CD4-positive, alpha-beta T cell (primary cell): Measurements from ENCODE around the gene GIT2. TPM values are rescaled to one million over a fixed set of nuclear protein-coding genes. Genes with fewer than 3 reads are reported as not detected.

ENCODE experiments used
- ATAC-seq: fragments of 200-7000 bp; cut with Tn5 transposase; one replicate; pipeline ENCODE4 v1.10.0; 2022; ENCODE audit warnings: mild to moderate bottlenecking; ENCODE audit not compliant: poor library complexity
- CTCF ChIA-PET: fragments of 350-600 bp; sonication (Branson Sonifier 250); formaldehyde crosslinking; loops from one replicate; lab custom pipeline; 2021; ENCODE audit warnings: antibody characterized with exemption, inconsistent platforms; lab: Charles Lee
- POLR2A ChIA-PET: fragments of 350-600 bp; sonication (Branson Sonifier 250); formaldehyde crosslinking; loops from one replicate; lab custom pipeline; 2021; ENCODE audit warnings: antibody characterized with exemption, inconsistent platforms; lab: Charles Lee
- DNase-seq, 14 experiments: peaks; one replicate each; pipeline ENCODE4 v3.0.0-alpha.2; 2013 to 2020; ENCODE audit warnings: mixed read lengths in 2 of 14
- H3K27ac ChIP-seq, 2 donors: one replicate each; pipeline versions ENCODE4 v1.5.1 to v1.7.0; 2013; ENCODE audit warnings: low read length in 2 of 2, low read depth in 1 of 2, mild to moderate bottlenecking in 1 of 2
- H3K27me3 ChIP-seq, 2 experiments: 1 replicate in 1 of 2; 2 replicates in 1 of 2; pipeline versions ENCODE4 v1.6.1 to v1.7.0; 2013; ENCODE audit warnings: low read length in 2 of 2, control low read depth in 1 of 2, mild to moderate bottlenecking in 1 of 2, moderate library complexity in 1 of 2; ENCODE audit not compliant: insufficient read depth in 2 of 2, control insufficient read depth in 1 of 2
- H3K36me3 ChIP-seq: one replicate; pipeline ENCODE4 v1.6.1; 2013; ENCODE audit warnings: low read length, control low read depth; ENCODE audit not compliant: insufficient read depth
- H3K4me1 ChIP-seq: one replicate; pipeline ENCODE4 v1.6.1; 2013; ENCODE audit warnings: low read length, control low read depth; ENCODE audit not compliant: insufficient read depth
- H3K4me3 ChIP-seq: one replicate; pipeline ENCODE4 v1.5.1; 2013; ENCODE audit warnings: mild to moderate bottlenecking, low read length, moderate library complexity
- H3K9me3 ChIP-seq, 2 experiments: 1 replicate in 1 of 2; 2 replicates in 1 of 2; pipeline versions ENCODE4 v1.6.1 to v1.7.0; 2013; ENCODE audit warnings: low read length in 2 of 2, mild to moderate bottlenecking in 2 of 2, control low read depth in 1 of 2, moderate library complexity in 1 of 2; ENCODE audit not compliant: control insufficient read depth in 1 of 2, insufficient read depth in 1 of 2
- H3K27ac Mint-ChIP-seq: one replicate; pipeline ENCODE4 v1.8.0; 2020; ENCODE audit warnings: mixed read lengths
- H3K27me3 Mint-ChIP-seq: one replicate; pipeline ENCODE4 v1.8.0; 2021; ENCODE audit warnings: mixed read lengths
- H3K36me3 Mint-ChIP-seq: one replicate; pipeline ENCODE4 v1.8.0; 2021; ENCODE audit warnings: low read depth, mixed read lengths
- H3K4me1 Mint-ChIP-seq: one replicate; pipeline ENCODE4 v1.8.0; 2021; ENCODE audit warnings: low read depth, mixed read lengths
- H3K4me3 Mint-ChIP-seq: one replicate; pipeline ENCODE4 v1.8.0; 2020; ENCODE audit warnings: mild to moderate bottlenecking, mixed read lengths
- H3K9me3 Mint-ChIP-seq: one replicate; pipeline ENCODE4 v1.8.0; 2020; ENCODE audit warnings: mixed read lengths
- CTCF ChIP-seq: fragments of 200-600 bp; IDR thresholded peaks from one replicate; pipeline ENCODE4 v1.8.0; 2022; ENCODE audit warnings: antibody characterized with exemption, mild to moderate bottlenecking
- intact Hi-C, 2 experiments: fragments of 100-400 bp; cut with DNase I in 1 of 2; cut with micrococcal nuclease in 1 of 2; formaldehyde crosslinking; loops; one replicate each; pipeline versions ENCODE4 v1.15.1 to v1.9.0; 2023 to 2025; cut with DNase I, micrococcal nuclease
- total RNA-seq, 174 experiments: library from RNA in 2 of 174; stranded (reverse) in 2 of 174; gene quantifications; one replicate each; pipeline ENCODE4 v1.2.3 and lab custom pipeline; 2021 to 2026

GIT2 gene
- total RNA-seq, 2 experiments from 2014 or later: 68.6 to 70.7 TPM

- no peaks in the 10 kb centered on the region for H3K9me3 Mint-ChIP-seq
- Histone ChIP-seq H3K4me3 (no peak overlapping the region), H3K36me3 (peaks cover 81% of the 10 kb centered on the region), H3K4me1 (no peaks in the 10 kb centered on the region), H3K27me3 (no peaks in the 10 kb centered on the region), H3K27ac (no peak overlapping the region), H3K9me3 (no peaks in the 10 kb centered on the region)
- no peaks in the 10 kb centered on the region for H3K27me3 Mint-ChIP-seq
- peaks cover 83% of the 10 kb centered on the region for H3K36me3 Mint-ChIP-seq
- ChIA-PET CTCF (no interaction called here), POLR2A (no interaction called here)
- no peak overlapping the region for H3K27ac Mint-ChIP-seq
- intact Hi-C loops: no loop called here
- H3K4me3 Mint-ChIP-seq: no peak overlapping the region
- ATAC-seq (no peak), DNase-seq (no peak)
- H3K4me1 Mint-ChIP-seq: no peaks in the 10 kb centered on the region
- no peak for TF ChIP-seq CTCF
Observed at GRCh38 chr12:110028323-110028722, 32.2 kb upstream of the GIT2 start.

- Histone ChIP-seq H3K4me3 (no peak overlapping the region), H3K27ac (no peak overlapping the region), H3K4me1 (no peaks in the 10 kb centered on the region), H3K27me3 (no peaks in the 10 kb centered on the region), H3K9me3 (no peaks in the 10 kb centered on the region), H3K36me3 (peaks cover 87% of the 10 kb centered on the region)
- ChIA-PET CTCF (interaction anchor here (1.1 kb wide), 1 partner anchor 25 kb away, joined by 3 read pairs; the partner anchor contains the start of gene ANKRD13A), POLR2A (no interaction called here)
- no peaks in the 10 kb centered on the region for H3K9me3 Mint-ChIP-seq
- no peaks in the 10 kb centered on the region for H3K4me1 Mint-ChIP-seq
- no peak overlapping the region for H3K4me3 Mint-ChIP-seq
- ATAC-seq (no peak), DNase-seq (no peak)
- H3K27me3 Mint-ChIP-seq: no peaks in the 10 kb centered on the region
- no peak for TF ChIP-seq CTCF
- peaks cover 85% of the 10 kb centered on the region for H3K36me3 Mint-ChIP-seq
- intact Hi-C loops: no loop called here
- no peak overlapping the region for H3K27ac Mint-ChIP-seq
Observed at GRCh38 chr12:110024051-110024450, 27.9 kb upstream of the GIT2 start.

DNA sequence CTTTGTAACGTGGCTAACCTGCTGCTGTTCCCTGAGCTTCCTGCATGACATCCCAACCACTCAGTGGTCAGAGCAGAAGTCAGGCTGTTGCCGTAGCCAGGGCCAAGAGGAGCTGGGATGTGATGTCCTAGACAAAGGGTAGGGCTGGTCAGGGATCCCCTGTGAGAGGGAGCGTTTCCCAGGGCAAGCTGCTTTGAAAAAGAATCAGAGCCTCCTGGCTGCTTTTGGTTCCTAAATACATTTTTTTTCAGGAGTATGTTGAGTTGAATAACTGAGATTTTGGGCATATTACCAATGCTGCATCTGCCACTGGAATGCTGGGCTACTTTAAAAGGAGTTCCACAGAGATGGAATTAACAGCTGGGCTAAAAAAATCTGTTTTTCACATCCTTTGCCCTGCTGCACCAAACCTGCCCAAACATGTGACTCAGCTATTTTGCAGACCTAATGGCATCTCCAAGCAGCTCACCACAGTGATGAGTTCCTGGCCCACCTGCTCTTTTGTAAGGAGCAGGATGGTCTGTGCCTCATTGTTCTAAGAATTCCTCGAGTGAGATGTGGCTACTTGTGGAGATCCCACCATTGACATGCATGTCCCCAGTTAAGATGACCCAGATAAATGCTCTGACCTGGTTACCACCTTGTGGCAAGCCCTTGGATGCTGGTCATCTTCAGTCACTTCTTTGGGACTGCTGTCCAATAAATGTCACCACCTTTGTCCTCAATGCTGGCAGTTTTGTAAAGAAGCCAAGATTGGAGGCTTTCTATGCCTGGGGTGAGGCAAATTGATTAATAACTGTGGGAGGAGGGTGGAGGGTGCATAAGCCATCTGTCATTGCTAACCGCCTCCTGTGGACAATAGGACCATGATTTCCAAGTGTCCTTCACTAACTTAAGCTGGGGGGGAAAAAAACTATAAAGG lies 27.2 kb upstream of the GIT2 start:
- peaks cover 88% of the 10 kb centered on the region for H3K36me3 ChIP-seq
- POLR2A ChIA-PET: interaction anchor here (1.5 kb wide), 1 partner anchor 24 kb away, joined by 4 read pairs; the partner anchor contains the start of gene ANKRD13A

More for the DNA sequence above, 27.2 kb upstream of the GIT2 start:
- Mint-ChIP-seq H3K27ac (no peak overlapping the region), H3K27me3 (no peaks in the 10 kb centered on the region), H3K9me3 (no peaks in the 10 kb centered on the region), H3K4me3 (no peak overlapping the region), H3K4me1 (no peaks in the 10 kb centered on the region), H3K36me3 (peaks cover 89% of the 10 kb centered on the region)
- no peak overlapping the region for H3K4me3 ChIP-seq
- no peak overlapping the region for H3K27ac ChIP-seq
- TF ChIP-seq CTCF: no peak
- intact Hi-C loops: no loop called here
- no peak for ATAC-seq
- no peaks in the 10 kb centered on the region for H3K27me3 ChIP-seq
- H3K9me3 ChIP-seq: no peaks in the 10 kb centered on the region
- CTCF ChIA-PET: no interaction called here
- no peaks in the 10 kb centered on the region for H3K4me1 ChIP-seq
- no peak for DNase-seq
